Activated CD8-positive, alpha-beta memory T cell treated with anti-CD3 and anti-CD28 coated beads for 1 hour (primary cell): Measurements from ENCODE around the gene ZNF445.
"Not testable (repeated sequence)": the region's sequence is repeated elsewhere in the genome, so short reads cannot be mapped to it uniquely, and the experiment has no call there.

Experiments
- DNase-seq, 2 donors: peaks; one replicate each; pipeline ENCODE4 v3.0.0-alpha.2; 2020; ENCODE audit warnings: low read depth in 1 of 2; ENCODE audit errors: extremely low read depth in 1 of 2

Gene ZNF445

DNA sequence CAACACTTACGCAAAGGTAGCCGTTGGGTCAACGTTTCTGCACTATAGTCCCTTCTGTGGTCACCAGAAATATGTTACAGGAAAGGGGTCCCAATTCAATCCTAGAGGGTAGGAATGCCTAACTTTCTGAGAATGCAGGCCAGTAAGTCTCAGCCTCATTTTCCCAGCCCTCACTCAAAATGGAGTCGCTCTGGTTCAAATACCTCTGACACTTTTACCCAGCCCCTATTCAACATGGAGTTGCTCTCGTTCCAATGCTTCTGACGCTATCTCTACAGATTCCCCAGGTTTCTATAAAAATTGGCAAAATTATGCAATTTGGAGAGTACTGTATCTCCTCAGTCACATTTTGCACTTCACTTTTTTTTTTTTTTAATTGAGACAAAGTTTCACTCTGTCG, 39.7 kb downstream of the ZNF445 start:
- DNase-seq = no peak

DNA sequence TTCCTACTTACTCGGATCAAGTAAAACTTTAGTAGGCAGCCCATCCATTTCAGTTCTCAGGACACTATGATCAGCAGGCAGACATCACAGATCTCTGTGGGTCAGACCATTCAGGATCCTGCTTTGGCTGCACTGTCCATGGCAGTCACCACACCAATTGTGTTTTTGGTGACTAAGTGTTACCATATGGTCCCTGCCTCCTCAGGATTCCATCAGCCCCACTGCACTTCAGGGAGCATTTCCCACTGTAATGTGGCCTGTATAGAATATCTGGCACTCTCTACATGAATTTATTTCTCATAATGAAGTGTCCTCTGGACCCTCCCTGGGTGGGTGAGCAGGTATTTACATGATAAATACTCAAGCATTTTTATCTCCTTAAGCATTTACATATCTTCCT, 41.3 kb downstream of the ZNF445 start:
- no peak for DNase-seq

DNA sequence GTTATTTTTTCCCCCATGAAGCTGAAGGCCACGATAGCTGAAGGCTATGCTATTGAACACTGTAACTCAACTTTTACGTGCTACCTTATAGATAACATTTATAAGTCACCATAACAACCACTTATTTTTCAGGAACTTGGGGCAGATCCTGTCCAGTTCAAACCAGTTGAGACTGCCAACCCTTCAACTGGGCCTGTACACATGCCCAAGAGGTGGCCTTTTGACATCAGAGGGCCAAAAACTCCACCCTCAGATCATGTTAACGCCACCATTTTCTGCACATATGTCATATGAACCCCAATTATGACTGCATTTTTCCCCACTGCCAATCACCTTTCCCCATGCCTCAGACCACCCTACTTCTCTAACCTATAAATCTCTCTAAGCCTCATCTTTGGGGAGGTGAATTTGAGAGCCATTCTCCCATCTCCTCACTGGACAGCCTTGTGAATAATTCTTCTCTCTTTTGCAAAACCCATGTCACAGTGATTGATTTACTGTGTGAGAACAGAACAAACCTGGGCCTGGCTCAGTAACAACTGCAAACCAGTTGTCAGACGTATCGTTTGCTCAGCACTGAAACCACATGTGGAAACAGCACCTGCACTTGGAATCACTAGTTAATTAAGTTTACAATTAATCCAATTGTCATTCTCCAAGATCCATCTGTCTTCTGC, 42.5 kb downstream of the ZNF445 start:
- DNase-seq = no peak

DNA sequence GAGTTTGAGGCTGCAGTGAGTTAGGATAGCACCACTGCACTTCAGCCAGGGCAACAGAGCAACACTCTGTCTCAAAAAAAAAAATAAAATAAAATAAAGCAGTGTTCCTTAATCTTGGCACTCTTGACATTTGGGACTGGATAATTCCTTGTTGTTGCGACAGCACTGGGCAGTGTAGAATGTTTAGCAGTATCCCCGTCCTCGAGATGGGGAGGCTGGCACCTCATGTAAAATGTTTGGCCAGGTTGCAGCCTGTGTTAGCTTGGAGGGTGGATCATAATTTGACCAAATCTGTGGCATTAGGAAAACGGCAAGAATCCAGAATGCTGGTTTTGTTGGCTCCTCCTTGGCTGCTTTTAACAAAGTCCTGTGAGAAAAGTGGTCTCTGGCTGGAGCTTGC, 47.0 kb downstream of the ZNF445 start:
- DNase-seq = no peak

DNA sequence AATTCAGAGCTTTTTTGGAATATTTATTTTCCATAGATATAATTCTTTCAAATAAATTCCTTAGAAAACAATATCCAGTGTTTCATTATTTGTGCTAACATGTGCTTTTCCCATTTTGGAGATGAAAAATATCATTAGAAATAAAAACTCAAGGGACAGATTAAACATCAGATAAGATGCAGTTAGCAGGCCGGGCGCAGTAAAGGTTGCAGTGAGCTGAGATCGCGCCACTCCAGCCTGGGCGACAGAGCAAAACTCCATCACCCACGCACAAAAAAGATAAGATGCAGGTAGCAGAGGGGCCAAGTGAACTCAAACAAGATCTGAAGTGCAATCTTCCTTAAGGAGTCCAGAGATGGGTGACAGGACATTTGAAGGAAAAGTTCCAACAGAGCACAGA, 48.0 kb downstream of the ZNF445 start:
- no peak for DNase-seq

DNA sequence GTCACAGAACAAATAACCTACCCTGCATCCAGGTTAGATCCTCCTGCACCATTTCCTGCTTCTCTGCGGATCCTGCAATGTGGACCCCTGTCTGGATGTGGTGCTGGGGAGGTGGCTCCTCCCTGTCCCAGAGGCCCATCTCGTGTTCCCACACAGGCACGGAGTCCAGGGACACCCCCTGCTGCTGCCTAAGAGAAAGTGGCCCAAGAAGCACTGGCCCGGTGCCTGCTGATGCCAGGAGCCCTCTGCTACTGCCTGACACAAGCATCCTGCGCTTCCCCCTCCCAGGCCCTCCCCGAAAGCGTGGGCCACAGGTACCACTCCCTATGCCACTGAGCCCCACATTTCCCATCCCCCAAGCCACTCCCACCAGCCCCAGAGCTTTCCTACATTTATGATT, 48.6 kb downstream of the ZNF445 start:
- no peak for DNase-seq

DNA sequence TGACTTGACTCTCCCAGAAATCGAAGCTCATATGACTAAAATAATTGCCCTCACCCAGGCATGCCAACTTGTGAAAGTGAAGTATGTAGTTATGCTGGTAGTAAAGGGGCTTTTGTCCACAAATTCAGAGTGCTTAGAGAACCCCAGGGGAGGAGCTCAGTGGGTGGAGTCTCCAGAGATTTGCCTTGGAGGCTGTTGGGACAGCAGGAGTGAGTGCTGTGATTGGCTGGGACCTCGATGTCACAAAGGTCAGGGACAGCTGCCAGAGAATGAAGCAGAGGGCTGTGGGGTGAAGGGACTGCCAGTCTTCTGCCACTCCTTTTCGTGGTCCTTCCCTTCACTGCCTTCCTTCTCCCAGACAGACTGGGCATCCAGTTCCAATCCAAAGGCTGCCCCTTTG, 49.8 kb downstream of the ZNF445 start:
- no peak for DNase-seq

DNA sequence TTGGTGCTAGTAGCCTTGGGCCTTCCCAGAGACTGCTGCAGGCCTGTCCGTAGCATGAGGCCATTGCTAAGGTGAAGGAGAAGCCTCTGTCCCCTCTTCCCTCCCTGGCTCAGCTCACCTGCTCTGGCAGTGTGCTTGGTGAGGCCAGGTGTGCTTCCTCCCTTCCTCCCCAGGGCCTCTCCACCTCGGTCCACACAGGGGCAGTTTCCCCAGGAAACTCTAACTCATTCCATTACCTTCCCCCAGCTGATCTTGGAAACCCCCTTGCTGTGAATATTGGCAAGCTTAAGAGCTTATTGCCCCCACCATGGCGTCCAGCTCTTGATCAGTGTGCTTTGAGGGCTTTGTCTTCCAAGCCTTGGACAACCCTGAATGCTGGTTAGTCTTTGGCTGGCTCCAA, 52.7 kb downstream of the ZNF445 start:
- DNase-seq = no peak

DNA sequence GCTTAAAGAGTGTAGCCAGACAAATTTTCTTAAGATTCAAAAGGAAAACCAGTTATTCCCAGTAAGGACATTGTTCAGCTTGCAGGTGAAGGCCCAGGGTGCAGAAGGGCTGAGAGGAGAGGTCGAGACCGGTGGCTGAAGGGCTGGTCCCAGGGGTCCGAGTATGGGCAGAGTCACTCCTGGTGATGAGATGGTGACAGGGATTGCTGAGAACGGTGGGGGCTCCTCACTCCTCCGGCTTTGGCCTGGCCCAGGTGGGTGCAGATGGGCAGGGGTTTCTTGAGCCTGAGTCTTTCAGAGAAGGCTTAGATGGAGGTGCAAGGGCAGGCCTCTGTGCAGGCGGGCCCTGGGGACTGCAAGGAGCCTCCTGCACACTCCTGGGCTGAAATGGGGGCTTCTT, 56.2 kb downstream of the ZNF445 start:
- DNase-seq = no peak

DNA sequence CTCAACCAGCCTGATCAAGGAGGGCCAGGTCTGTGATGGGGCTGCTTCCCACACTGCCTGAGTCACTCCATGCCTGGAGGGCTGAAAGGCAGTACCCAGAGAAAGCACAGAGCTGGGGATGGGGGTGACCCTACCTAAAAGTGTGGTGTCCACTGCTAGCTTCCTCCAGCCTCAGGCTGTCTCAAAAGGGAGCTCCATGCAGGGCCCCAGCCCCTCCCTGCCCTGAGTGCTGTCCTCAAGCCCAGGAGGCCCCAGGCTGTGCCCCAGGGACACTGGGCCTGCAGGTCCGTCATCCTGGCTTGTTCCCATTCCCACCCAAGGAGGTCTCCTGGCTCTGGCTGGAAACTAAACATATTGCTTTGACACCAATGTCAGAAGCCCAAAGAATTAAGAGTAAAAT, 56.8 kb downstream of the ZNF445 start:
- DNase-seq = no peak

DNA sequence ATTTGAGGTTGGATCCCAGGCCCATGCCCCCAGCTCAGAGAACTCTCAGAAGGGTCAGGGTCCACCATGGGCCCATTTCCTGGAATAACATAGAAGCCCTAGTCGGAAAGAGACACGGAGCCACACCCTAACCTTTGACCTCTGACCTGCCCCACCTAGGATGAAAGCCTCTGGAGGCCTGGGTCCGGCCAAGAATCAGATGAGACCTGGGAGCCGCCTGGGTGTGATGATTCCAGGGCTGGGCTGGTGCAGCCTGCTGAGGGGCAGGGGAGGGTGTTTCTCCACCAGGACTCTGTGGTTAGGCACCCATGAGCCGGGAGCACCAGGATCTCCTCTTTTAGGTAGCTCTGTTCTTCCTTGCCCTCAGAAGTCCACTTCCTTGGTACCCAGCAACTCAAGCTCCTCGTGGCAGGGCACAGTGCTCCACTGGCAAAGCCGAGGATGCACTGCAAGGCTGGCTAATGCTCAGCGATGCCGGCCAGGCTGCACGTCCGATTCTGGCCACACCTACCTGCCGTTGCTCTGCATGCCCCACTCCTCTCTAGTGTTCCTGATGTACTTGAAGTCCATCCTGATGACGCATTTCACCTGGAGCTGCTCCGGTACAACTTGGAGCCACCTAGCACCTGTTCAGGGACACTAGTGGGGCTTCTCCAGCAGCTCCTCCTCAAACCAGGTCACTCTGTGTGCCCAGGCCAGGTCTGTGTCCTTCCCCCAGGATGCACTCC, 57.4 kb downstream of the ZNF445 start:
- no peak for DNase-seq

DNA sequence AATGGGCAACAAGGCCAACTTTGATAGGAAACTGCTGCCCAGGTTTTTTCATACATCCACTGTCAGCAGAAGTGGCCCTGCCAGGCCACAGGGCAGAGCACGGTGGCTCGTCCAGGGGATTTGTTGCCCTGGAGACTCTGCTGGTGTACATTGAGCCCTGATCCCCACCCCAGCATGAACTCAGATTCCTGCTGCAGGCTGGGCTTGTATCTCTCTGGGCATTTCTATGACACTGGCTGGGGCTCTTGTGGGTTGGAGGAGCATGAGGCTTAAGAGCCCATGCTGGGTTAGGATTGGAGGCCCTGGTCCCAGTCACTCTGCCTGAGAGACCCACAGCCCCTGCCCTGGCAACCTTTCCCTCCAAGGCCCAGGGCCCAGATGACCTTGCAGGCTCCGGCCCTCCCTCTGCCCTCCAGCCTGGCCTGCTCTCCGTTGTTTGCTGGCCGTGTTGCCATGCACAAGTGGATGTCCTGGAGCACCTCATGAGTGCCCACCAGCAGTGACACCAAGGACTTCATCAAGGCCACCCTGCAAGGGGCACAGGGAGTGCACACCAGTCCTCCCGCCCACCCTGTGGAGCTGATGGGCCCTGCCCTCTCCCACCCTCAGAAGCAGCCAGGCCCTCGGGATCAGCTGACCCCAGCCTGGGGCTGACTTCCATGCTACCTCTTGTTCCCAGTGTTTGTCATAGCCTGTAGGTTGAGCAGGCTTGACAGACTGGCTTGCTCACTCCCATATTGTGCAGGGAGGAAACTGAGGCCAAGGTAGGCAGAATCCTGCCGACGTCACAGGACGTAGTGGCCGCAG, 58.2 kb downstream of the ZNF445 start:
- DNase-seq = no peak

DNA sequence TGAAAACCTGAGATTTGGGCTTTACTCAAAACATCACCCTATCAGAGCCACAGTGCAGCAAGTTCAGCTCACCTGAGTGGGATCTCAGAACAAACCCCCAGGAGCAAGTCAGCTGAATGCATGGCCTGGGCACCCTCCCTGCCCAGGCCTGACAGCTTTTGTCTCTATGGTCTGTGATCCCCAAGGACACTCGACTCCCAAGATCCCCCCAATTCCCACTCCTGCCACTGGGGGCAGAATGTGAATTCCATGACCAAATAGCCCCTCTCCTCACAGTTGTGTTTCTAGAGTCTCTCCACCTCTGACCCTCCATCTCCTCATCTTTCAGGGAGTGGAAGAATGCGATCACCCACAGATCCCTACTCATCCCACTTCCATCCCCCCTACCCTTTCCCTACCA, 58.9 kb downstream of the ZNF445 start:
- DNase-seq = no peak

DNA sequence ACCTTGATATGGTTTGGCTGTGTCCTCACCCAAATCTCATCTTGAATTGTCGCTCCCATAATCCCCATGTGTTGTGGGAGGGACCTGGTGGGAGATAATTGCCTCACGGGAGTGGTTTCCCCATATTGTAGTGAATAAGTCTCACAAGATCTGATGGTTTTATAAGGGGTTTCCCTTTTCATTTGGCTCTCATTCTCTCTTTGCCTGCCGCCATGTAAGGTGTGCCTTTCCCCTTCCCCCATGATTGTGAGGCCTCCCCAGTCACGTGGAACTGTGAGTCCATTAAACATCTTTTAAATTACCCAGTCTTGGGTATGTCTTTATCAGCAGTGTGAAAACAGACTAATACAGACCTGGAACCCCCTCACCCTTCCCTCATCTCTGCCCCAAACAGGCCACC, 59.4 kb downstream of the ZNF445 start:
- DNase-seq = not testable (repeated sequence)

DNA sequence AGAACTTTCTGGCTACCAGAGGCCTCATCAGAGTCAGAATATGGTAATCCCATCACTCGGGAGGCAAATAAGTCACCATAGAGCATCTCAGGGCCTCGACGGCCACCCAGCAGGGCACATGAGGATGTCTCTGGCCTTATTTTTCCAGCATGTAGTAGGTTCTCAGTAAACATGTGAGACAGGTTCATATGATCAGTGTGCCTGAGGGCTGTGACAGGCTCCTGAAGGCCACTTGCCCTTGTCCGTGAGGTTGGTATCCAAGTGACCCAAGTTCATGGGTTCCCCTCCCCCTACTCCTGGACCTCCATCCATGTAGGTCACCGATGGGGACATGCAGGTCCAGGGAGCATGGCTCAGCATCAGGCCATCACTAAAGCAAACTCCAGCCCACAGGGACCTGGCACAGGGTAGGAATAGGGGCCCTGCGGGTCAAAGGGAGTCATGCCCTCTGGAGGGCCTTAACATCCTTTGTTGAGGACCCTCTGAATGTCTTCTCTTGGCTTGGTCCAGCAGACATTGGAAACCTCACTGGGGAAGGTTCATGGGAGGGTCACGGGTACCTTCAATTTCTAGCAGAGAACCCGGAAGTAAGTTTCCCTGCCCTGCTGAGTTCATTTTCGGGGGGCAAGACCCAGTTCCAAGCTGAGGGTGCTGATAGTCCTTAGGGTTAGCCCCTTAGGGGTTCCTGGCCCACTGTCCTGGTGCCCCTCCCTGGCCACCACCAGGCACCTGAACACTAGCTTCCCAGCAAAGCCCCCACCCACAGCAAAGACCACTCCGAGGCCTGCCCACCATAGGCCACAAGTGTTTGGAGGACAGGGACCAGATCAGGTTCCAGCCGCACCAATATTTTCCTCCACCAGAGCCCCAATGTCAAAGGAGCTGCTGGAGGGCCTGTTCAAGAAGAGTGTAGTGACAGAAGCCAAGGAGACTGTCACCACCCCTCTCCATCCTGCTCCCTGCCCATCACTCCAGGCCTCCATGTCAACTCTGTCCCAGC, 61.1 kb downstream of the ZNF445 start:
- no peak for DNase-seq

DNA sequence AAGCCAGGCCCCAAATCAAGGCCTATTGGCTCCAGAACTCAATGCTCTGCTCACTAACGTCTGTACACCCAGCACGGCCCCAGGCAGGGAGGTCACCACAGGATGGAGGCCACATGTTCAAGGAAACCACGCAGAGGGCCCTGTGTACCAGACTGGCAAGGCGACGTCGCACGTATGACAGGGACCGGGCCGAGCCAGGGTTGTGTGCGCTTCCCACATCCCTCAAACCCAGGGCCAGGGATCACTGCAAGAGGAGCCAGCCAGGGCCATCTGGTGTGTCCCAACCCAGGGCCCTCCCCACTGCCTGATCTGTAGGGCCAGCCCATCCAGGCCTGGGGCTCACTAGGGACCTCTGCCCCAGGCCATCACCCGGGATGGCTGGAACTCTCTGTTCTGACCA, 62.0 kb downstream of the ZNF445 start:
- no peak for DNase-seq

DNA sequence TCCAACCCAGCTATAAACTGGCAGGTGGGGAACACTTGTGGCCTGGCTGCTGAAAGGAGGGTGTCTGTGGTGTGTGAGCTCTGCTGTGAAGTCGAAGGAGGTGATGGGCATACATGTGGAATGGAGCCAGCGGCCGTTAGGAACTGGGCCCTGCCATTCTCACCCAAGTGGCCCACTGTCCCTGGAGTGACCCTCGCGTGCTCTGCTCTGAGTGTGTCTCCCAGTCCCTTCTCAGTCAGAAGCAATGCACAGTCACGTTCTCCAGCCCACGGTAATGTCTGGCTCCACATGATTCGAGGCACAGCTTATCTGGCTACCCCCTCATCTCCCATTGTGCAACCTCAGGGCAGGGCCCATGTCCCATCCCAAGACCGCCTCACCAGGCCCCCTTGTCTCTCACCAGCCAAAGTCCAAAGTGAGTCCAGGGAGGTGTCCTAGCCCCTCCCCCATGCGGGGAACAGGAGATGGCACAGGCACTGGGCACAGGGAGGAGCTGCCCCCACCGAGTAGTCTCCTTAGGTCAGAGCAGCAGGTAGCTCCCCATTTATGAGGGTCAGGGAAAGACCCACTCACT, 62.9 kb downstream of the ZNF445 start:
- DNase-seq = no peak

DNA sequence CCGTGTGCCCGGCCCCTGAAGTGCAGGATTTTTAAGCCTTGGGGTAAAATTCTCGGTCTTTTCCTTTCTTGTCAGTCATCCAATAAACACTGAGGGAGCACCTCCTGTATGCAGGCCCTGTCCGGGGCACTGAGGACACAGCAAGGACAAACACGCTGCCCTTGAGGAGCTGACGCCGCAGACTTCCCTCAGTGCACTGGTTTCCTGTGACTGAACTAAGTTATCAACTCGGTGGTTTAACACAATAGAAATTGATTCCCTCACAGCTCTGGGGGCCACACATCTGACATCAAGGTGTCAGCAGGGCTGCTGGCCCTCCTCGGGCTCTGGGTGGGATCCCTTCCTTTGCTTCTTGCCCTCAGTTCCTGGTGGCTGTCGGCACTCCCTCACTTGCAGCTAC, 65.1 kb downstream of the ZNF445 start:
- DNase-seq = no peak

DNA sequence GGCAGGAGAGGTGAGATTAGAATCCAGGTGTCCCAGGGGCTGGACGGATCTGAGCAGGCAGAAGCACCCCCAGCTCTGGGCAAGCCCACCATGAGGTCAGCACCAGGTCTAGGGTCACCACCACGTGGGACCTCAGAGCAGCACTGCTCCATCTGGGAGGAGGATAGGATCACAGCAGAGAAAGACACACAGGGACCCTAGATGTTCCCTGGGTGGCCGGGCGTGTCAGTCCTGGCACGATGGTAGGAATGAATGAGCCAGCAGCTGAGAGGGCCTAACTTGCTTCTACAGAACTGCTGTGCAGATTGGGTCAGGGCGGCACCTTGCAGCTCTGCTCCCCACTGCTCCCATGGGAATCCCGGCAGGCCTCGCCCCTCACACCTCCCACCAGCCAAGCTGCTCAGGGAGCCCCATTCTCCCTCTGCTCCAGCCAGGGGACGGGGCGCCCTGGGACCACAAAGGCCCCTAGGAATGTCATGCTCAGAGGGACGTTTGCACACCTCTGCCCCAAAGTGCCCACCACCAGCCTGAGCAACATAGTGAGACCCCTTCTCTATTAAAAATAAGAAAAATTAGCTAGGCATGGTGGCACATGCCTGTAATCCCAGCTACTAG, 66.3 kb downstream of the ZNF445 start:
- DNase-seq = no peak
